Activated effector memory CD4-positive, alpha-beta T cell treated with anti-CD3 and anti-CD28 coated beads, Interleukin-2, amount 50 U/mL, for 16 hours (primary cell): ENCODE data around the gene PSMB7.
"Not testable (repeated sequence)": the region's sequence is repeated elsewhere in the genome, so short reads cannot be mapped to it uniquely, and the experiment has no call there.

Source experiments
- DNase-seq: peaks from one replicate; pipeline ENCODE4 v3.0.0-alpha.2; 2020

The PSMB7 gene

DNA sequence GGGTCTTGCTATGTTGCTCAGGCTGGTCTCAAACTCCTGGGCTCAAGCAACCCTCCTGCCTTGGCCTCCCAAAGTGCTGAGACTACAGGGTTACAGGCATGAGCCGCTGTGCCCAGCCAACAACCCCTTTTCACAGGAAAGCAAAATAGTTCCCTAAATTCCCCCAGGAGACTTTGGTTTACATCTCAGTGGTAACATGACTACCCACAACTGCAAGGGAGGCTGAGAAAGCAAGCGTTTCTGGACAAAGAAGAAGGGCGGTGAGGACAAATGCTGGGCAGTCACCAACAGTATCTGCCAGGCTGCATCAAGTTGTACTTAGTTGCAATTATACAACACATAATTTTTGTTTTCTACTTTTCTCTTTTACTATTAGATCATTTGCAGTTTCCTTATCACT is 27.6 kb upstream of the PSMB7 start:
- DNase-seq: peak; percentile 19

DNA sequence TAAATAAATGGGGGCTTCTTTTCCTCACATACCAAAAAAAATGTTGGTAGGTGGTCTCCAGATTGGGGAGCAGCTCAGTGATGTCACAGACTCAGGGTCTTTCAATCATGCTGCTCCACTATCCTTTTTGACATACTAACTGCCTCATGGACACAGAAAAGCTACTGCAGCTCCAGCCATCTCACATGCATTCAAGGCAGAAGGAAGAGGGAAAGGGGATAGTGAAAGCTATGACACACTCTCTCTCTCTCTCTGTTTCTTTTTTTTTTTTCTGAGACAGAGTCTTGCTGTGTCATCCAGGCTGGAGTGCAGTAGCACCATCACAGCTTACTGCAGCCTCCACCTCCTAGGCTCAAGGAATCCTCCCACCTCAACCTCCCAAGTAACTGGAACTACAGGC is 27.1 kb upstream of the PSMB7 start:
- DNase-seq: peak; percentile 1

DNA sequence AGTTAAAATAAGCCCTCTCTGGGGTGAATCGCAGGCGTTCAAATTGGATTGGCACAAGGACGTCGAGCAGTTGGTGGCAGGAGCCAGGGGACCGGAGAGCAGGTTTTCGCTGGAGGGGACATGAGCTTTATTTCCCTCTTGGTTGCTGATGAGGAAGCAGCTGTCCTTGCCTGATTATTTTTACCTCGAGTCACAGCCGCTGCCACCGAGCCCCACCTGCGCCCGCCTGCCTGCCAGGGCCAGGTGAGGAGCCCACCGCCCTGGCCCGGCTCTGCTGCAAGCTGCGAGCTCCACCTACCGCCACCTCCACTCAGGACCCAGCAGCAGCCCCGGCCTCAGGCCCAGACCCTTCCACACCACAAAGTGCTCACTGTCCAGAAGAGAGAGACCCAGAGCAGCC is 26.0 kb upstream of the PSMB7 start:
- DNase-seq: peak; percentile 33

DNA sequence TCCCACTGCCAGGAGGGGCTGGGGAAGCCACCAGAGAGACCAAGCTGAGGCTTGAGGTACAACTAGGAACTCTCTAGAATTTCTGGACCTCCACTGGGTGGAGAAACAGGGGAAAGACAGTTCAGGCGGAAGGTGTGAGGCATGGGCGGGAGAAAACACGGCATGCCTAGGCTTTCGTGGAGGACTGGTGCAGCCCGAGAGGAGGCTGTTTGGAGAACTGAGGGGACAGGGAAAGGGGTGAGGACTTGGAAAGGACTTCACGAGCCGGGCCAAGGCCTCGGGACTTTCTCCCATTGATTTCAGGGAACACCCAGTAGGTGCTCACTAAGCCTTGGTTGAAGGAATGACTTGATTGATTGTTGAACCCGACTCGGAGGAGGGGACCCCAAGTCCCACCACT is 25.5 kb upstream of the PSMB7 start:
- DNase-seq: peak; percentile 43

DNA sequence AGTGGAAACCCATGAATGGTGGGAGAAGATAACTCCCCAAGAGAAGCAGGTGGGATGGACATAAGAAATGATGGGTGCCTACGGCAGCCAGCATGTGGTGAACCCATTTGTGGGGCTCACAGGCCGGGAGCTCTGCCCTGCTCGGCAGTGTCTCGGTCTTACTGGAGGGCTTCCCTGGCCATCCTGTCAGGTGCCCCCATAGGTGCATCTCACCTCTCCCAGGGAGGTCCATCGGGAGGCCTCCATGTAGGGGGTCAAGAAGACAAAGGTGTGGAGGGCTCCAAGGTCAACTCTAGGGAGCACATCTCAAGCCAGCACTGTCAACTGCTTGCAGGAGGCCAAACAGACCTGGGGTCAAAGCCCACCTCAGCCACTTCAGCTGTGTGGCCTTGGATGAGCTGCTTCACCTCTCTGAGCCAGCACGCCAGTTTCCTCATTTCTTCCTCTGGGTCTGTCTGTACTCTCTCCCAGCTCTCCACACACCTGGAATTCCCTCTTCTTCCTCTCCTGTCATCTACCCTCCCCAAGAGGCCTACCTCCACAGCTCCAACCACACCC is 24.5 kb upstream of the PSMB7 start:
- peak; percentile 57 for DNase-seq

DNA sequence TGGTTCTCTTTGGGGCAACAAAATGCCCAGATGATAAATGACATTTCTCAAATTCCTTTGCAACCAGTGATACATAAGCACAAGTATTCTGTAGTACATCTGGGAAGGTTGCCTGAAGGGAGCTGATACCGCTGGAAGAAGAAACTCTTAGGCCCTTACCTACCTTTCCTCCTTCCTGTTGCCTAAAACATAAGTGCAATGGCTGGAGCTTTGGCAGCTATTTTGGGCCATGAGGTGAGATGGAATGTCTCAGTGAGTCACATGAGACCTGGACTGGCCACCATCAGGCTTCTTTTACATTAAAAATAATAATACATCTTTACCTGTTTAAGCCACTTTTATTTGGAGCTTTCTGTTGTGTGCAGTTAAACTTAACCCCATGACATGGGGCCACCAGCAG is 23.8 kb upstream of the PSMB7 start:
- no peak for DNase-seq

DNA sequence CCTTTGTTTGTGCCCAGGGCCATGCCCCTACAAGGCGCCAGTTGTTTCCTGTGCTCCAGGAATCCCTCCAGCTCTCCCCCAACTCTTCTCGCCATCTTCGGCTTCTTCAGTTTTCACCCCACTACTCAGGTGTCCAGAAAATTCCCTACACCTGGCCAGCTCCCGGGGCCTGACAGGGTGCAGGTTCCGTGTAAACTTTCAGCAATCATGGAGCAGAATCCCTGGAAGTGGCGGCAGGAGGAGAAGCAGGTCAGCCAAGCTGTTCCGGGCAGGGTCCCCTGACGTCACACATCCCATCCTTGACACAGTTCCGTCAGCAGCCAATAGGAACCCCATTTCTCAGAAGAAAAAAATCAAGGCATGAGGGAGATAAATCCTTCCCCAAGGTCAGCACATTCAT is 22.8 kb upstream of the PSMB7 start:
- peak; percentile 52 for DNase-seq

DNA sequence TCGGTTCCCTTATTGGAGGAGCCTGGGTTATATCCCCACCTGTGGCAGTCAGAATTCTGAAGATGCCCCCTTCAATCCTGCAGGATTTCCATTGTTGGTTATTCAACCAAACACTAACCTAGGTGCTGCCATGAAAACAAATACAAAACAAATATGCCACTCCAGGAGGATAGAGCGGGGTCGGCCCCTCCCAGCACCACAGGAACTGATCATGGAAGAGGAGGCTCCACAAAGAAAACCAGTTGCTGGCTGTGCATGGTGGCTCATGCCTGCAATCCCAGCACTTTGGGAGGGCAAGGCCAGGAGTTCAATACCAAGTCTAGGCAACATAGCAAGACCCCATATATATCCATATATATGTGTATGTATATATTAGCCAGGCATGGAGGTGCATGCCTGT is 21.8 kb upstream of the PSMB7 start:
- peak; percentile 49 for DNase-seq

DNA sequence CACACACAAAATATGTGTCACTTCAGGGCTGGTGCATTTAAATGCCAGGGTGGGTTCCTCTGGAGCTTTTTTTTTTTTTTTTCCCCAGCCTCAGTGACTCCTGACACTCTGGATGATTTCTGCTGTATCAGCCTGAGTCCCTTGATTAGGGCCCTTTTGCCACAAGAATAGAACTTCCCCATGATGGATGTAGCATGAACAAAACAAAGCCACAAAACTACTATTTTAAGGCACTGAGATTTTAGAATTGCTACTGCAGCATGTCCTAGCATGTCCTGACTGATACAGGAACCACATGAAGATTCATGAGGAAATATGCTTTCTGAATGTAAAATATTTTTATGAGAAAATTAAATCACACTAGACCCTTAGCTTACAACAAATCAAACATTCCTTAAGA is 21.1 kb upstream of the PSMB7 start:
- no peak for DNase-seq

DNA sequence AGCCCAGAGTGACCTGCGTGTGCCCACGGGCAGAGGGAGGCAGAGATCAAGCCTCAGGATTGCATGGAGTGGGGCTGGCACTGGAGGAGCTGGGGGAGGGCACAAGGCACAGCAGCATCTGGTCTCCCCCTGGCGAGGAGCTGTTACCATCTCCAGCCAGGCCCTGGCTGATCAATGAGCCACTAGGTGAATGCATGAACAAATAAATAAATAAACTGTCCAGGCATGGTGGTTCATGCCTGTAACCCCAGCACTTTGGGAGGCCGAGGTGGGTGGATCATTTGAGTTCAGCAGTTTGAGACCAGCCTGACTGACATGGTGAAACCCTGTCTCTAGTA is 14.3 kb upstream of the PSMB7 start:
- DNase-seq: no peak

DNA sequence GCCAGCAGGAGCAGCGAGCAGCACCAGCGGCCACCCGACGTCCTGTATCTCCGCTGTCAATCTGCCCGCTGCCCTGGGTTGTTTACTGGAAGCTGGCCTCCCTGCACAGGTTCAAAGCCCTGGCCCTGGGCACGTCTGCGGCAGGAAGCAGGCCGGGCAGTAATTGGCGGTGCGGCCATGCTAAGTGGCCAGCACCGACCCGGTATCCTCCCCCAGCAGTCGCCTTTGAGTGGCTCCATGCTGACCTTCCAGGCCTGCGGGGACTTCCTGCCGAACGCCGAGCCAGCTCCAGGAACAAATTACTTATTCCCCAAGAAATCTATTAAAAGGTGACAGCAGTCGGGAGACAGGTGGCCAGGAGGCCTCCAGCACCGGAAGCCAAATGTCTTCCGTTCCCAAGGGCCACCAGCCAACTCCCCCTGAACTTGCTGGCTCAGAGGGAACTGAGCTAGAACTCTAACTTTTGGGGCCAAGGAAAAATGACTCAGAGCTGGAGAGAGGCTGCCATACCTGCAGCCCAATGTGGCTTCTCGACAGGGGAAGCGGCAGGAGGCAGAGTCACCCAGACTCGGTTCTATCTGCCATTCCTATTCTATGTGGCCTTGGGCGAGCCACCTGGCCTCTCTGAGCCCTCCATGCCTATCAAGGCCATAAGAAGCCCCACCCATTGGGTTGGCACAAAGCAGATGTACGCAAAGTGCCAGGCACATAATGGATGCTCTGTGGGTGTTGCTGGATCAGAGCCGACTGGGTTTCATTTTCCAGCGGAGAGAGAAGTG is 13.7 kb upstream of the PSMB7 start:
- DNase-seq: no peak

DNA sequence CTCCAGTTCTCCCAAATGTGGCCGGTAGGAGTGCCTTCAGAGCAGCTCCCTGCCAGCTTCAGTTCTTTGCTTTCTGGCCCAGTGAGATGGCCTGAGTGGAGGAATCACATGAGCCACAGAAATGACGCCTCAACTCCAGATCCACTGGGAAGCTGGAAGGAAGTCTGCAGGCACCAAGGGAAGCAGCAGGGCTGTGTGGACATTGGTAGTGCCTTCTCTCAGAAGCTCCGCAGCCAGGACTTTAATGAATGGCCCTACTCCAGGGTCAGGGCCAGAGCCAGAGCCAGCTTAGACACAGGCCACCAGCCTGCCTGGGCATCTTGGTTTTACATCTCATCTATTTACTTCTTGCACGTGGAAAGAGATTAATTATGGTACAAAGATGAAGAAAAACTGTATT is 12.0 kb upstream of the PSMB7 start:
- DNase-seq: no peak

DNA sequence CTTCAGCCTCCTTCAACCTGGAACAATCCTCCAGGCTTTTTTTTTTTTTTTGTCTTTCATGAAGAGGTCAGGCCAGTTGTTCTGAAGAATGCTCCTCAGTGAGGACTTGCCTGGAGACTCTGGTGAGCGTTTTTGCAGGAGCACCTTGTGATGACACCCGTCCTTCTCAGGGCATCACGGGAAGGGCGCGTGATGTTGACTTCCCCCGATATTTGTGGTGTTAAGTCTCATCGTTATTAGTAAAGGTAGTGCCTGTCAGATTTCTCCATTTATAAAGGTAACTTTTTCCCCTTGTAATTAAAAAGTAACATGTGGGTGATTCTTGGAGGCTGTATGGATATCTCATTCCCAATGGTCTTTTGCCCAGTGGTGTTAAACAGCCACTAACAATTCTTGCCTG is 11.1 kb upstream of the PSMB7 start:
- no peak for DNase-seq

DNA sequence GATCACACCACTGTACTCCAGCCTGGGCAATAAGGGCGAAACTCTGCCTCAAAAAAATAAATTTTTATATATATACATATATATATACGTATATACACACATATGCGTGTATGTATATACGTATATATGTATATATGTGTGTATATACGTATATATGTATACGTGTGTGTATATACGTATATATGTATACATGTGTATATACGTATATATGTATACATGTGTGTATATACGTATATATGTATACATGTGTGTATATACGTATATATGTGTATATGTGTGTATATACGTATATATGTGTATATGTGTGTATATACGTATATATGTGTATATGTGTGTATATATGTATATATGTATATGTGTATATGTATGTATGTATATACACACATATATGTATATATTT is 10.5 kb upstream of the PSMB7 start:
- not testable (repeated sequence) for DNase-seq

DNA sequence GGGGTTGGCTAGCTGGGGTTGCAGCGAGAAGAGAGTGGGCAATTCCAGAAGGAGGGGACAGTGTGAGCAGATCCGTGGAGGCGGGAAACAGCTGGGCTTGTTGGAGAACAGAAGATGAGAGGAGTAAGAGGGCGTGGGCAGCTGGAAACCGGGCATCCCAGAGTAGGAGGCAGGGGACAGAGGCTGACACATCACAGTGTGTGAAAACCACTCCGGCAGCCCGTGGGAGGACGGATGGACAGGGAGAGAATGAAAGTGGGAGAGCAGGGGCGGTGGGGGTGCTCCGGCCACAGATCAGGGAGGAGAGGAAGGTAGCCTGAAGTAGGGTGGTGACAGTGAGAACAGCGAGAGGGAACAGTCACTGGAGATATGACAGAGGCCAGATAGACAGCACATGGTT is 8.3 kb upstream of the PSMB7 start:
- no peak for DNase-seq

DNA sequence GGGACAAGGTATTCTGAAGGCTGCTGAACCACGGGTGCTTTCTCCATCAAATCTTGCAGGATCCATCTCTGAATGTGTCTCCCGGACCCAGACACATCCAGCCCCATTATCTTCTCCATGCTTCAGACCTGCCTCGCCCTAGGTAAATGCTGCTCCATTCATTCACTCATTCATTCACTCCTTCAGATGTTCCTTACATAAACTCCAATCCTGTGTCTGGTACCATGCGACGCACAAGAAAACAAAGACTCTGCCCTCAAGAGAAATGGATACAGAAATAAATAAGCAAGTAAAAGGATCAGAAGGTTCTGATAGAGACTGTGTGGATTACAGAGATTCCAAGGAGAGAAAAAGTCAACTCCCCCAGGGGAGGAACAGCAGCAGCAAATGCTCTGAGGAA is 7.9 kb upstream of the PSMB7 start:
- DNase-seq: no peak

DNA sequence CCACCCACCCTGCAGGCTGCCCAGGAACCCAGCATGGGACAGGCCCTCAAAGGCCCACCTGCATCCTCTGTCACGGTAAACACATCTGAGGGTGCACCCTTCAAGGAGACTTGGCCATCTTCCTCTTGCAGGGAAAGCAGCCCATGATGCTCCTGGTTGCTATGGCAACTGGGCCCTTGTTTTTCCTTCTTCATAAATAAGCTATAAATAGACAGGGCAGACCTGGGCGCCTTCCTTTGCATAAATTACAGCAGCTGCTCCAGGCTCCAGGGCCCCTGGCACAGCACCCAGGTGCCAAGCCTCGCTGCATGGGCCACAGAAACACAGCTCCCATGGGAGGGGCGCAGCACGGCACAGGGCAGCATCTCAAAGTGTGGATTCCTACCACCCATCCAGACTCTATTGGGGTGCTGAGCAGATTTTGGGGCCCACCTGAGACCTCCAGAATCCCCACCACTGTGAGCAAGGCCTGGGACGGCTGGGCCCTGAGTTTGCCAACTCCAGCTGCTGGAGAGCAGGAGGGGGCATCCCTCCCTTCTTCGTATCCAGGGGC is 5.8 kb upstream of the PSMB7 start:
- no peak for DNase-seq

DNA sequence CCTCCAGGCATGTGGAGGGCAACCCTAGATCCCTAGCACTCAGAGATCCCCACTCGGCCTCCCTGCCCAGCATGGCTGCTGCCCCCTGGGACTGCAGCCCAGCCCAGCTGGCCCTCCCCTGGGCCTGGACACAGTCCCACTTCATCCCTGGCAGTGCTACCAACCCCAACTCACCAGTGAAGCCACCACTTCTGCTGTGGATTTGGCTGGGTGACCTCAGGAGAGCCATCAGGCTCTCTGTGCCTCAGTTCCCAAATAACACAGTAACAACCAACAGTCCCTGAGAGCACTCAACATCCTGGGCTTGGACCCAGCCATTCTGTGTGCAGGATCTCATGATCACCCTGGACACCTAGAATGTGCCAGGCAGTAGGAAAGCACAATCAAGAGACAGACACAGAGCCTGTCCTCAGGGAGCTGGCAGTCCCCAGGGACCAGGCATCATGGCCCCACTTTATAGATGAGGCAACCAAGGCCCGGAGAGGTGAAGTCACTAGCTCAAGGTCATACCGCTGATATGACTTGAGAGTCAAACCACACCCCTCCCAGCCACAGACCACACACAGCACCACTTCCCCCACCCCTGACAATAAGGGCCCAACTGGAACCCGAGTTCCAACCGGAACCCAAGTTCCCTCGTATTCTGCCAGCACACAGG is 4.7 kb upstream of the PSMB7 start:
- no peak for DNase-seq

DNA sequence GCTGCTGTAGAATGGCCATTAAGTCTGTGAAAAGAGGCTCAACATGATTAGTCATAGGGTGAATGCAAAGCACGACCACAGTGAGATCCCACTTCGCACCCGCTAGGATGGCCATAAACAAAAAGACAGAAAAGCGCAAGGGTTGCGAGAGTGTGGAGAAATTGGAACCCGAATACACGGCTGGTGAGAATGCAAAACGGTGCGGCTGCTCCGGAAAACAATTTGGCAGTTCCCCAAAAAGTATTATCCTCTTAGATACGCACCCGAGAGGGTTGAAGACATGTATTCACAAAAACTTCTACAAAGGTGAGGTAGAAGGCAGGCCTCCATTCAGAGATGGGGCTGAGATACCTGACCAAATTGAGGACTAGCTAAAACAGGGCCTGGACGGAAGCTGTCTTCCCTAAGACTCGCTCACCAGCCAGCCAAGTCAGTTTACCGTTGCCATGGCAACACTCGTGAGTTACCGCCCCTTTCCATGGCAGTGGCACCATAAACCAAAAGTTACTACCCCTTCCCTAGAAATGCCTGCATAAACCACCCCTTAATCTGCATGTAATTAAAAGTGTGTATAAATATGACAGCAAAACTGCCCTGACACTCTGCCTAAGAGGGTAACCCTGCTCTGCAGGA is 726 bp upstream of the PSMB7 start:
- DNase-seq: no peak

DNA sequence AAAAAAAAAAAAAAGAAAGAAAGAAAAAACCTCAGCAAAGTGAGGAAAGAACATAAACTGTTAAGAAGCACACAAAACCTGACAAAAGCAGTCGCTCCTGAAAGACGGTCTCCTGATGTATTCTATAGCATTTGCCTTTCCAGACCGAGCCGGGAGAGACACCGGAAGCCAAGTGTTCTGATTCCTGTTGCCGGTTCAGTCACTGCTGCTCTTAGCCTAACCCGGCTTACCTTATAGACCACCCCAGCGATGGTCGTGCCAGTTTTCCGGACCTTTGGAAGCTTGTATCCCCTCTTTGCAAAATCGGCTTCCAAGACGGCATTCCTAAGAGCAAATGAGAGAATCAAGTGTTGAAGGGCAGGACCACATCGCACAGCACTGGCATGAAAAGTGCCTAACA is 630 bp downstream of the PSMB7 start:
- DNase-seq: no peak

DNA sequence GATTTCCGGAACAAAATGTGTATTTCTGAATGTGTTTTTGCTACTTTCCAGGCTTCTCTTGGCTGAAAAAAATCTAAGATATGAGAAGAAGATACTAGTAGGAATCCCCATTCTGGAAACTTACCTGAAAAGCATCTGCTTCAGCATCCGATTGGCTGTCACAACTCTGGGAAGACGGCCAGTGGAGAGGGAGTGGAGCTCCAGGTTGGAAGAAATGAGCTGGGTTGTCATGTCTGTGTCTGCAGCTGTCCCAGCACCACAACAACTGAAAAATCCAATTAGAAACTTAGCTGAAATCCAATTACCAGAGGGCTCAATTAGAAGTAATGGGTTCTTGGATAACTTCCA is 3.0 kb downstream of the PSMB7 start:
- no peak for DNase-seq

DNA sequence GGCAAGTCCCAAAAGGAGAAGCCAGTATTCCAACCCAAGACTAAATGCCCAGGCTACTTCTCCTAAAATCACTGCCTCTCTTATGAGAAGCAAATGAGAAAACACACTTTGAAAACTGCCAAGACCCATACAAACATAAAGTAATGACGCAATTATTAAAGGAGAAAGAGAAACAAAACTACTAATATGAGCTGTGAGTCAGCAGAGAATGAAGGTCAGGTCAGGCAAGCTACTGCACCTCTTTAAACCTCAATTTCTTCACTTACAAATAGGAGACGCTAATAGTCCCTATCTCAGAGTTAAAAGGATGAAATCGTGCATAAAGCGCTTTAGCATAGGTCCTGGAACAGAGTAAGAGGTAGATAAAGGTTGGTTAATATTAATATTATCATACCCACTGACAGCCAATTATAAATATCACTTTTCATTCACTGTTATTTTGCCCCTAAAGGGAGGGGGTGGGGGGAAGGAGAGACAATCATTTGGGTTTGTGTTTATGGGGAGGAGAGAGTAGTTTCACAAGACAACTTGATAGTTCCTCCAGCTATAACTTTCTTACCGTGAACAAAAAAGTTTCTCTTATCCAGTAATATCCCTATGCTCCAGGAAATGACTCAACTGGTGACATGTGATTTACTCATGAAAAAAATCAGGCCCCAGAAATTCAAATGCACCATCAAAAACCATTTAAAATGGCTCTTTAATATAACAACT is 3.6 kb downstream of the PSMB7 start:
- DNase-seq: no peak

DNA sequence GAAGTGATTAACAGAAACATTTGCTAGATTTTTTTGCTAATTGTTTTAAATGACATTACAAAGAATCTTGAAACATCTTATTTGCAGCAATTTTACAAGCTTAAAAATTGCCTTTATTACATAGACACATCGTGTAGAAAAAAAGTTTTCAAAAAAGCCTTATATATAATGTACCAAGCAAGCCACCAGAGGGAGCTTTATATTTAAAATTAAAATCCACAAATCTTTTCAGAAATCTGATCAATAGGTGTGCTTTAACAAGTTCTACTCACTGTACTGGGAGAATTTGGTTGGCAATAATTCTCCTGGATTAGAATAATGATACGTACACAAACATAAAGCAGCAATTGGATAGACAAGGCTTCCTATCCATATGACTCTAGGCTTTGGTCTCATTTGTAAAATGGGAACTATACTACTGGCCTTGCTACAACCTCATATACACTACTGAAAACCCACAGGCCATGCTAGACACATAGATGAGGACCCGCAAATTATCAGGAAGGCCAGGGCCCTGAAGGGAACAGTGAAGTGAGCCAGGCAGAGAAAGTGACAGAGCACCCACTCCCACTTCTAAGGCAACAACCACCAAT is 4.8 kb downstream of the PSMB7 start:
- no peak for DNase-seq
